Cortex of kidney (tissue), 1 donor: ENCODE measurements around the gene RP2.

Experiments
- DNase-seq: peaks from one replicate; lab custom pipeline; 2025; lab: John Stamatoyannopoulos, UW

Gene RP2

DNA sequence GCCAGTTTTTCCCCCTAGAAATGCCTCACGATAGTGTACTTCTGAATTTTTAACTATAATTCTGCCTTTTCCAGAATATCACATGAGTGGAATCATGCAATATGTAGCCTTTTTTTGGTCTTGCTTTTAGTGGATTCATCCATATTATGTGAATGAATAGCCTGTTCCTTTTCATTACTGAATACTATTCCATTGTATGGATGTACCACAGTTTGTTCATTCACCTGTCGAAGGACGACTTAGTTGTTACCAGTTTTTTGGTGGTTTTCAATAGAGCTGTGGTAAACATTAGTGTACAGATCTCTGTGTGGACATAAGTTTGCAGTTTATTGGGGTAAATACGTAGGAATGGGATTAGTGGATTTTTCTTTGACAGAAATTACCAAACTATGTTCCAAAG lies 83.4 kb downstream of the RP2 start:
- DNase-seq: no peak

DNA sequence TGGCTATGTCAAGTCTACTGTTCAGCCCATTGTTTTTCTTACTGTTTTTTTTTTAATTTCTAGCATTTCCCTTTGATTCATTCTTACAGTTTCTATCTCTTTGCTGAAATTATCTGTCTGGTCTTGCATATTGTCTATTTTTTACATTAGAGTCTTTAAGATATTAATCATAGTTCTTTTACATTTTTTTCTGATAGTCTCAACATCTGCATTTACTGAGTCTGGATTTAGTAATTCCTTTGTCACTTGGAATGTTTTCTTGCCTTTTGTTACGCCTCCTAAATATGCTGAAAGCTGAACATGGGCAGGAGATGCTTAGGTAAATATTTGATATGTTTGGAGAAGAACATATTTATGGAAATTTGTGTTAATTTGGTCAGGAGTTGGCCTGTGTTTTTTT lies 85.8 kb downstream of the RP2 start:
- DNase-seq: no peak

DNA sequence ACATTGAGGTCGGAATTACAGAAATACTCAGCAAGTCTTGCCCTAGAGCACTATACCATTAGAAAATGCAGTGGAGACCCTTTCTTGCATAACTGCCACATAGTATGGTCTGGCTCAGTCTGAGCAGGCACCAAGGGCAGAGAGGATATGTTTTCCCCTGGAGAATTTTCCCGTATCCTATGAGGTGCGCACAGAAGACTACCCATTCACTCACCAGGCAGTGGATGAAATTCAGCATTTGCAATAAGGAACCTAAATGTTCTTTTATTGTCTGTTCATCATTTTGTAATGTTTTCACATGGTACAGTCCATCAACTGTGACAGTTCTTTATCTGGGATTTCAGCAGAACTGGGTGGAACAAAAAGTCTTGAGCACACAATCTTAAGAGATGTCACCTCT lies 90.9 kb downstream of the RP2 start:
- DNase-seq: no peak

DNA sequence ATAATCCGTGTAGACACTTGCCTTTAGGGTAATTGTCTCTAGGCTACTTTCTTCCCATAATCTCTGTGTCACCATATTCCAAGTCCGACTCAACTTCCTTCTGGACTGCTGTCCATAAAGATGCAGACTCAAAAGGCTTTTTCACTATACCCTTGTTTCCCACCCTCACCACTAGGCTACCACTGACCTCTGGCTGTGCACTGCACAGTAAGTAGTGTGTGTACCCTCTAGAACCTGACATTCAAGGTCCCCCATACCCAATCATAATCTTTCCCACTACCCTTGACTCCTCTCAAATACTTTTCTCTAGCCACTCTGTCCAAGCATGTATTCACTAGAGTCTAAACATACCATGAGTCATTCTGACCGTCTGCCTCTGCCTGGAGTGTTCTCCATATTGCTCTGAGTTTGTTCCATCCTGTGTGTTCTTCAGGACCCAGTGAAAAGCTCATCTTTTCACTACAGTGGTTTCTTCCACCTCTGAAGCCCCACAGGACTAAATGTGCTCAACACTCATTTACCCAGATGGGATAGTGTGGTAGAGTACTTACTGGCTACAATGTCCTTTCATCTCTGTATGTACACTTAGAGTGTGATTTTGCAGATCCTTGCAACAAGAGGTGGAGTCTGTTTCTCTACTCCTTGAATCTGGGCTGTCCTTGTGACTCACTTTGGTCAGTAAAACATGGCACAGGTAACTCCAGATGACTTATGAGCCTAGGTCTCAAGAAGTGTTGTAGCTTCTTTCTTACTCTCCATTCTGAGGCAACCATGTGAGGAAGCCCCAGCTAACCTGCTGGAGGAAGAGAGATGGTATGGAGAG lies 92.8 kb downstream of the RP2 start:
- DNase-seq: no peak
